Hepatocyte (in vitro differentiated cells): ENCODE data around the gene TMOD1. TPM values are rescaled to one million over a fixed set of nuclear protein-coding genes. Genes with fewer than 3 reads are reported as not detected.
"Not testable (repeated sequence)": the region's sequence is repeated elsewhere in the genome, so short reads cannot be mapped to it uniquely, and the experiment has no call there.

Experiments
- DNase-seq: peaks from one replicate; pipeline ENCODE4 v3.0.0-alpha.2; 2016; ENCODE audit warnings: low spot score
- H2AFZ ChIP-seq: fragments of 200-600 bp; sonication (generic); 2 replicates; pipeline ENCODE4 v1.6.0; 2016; ENCODE audit warnings: antibody characterized with exemption, mild to moderate bottlenecking
- H3K27ac ChIP-seq: fragments of 200-600 bp; sonication (generic); 2 replicates; pipeline ENCODE4 v1.5.1; 2016; ENCODE audit warnings: mild to moderate bottlenecking
- H3K27me3 ChIP-seq: fragments of 200-600 bp; sonication (generic); 2 replicates; pipeline ENCODE4 v1.6.1; 2016
- H3K36me3 ChIP-seq: fragments of 200-600 bp; sonication (generic); replicated peaks from 2 replicates; pipeline ENCODE4 v1.5.1; 2016; ENCODE audit warnings: low read depth; ENCODE audit not compliant: insufficient read depth
- H3K4me1 ChIP-seq: fragments of 200-600 bp; sonication (generic); 2 replicates; pipeline ENCODE4 v1.5.1; 2016; ENCODE audit warnings: mild to moderate bottlenecking, moderate library complexity; ENCODE audit not compliant: insufficient read depth
- H3K4me2 ChIP-seq: fragments of 200-600 bp; sonication (generic); 2 replicates; pipeline ENCODE4 v1.6.0; 2016
- H3K4me3 ChIP-seq: fragments of 200-600 bp; sonication (generic); 2 replicates; pipeline ENCODE4 v1.5.1; 2016; ENCODE audit warnings: mild to moderate bottlenecking
- H3K79me2 ChIP-seq: fragments of 200-600 bp; sonication (generic); 2 replicates; pipeline ENCODE4 v1.6.0; 2017; ENCODE audit warnings: mild to moderate bottlenecking
- H3K9me2 ChIP-seq: fragments of 200-600 bp; sonication (generic); replicated peaks from 2 replicates; pipeline ENCODE4 v1.6.0; 2017; ENCODE audit warnings: mild to moderate bottlenecking; ENCODE audit not compliant: insufficient read depth
- H3K9me3 ChIP-seq: fragments of 200-600 bp; sonication (generic); 2 replicates; pipeline ENCODE4 v1.5.1; 2016; ENCODE audit warnings: low read depth, mild to moderate bottlenecking
- H4K20me1 ChIP-seq: fragments of 200-600 bp; sonication (generic); 2 replicates; pipeline ENCODE4 v1.6.0; 2016; ENCODE audit warnings: mild to moderate bottlenecking; ENCODE audit not compliant: insufficient read depth, poor library complexity, severe bottlenecking
- EZH2 ChIP-seq: fragments of 200-600 bp; sonication (generic); IDR thresholded peaks from 2 replicates; pipeline ENCODE4 v1.6.1; 2016; ENCODE audit warnings: antibody characterized with exemption, mild to moderate bottlenecking, borderline replicate concordance
- EZH2phosphoT487 ChIP-seq: fragments of 200-600 bp; sonication (generic); IDR thresholded peaks from one replicate; pipeline ENCODE4 v1.6.1; 2018; ENCODE audit warnings: antibody characterized with exemption, mild to moderate bottlenecking, low read depth, moderate library complexity; ENCODE audit not compliant: unreplicated experiment, severe bottlenecking
- WGBS: methylation state at CpG from one replicate; pipeline ENCODE4 v1.1.6; 2016; ENCODE audit warnings: low lambda C conversion rate; ENCODE audit errors: missing lambda C conversion rate; 5-methylcytosine and 5-hydroxymethylcytosine counted together
- polyA plus RNA-seq: library from polyadenylated mRNA; unstranded; fragments of >200 nt; fragmentation: Nextera tagmentation; extraction: Ambion mirVana; gene quantifications from 2 replicates; pipeline ENCODE4 v1.2.1, GENCODE V29; 2016
- total RNA-seq: library from RNA; depleted of rRNA; stranded (reverse); fragments of >200 nt; gene quantifications from 2 replicates; pipeline ENCODE4 v1.2.3, GENCODE V29; 2014
- TF ChIP-seq, protein P1 (sequence below): fragments of 200-600 bp; sonication (generic); IDR thresholded peaks from 2 replicates; pipeline ENCODE4 v1.5.1; 2016; ENCODE audit warnings: antibody characterized with exemption, mild to moderate bottlenecking; ENCODE audit not compliant: poor library complexity

TMOD1 gene
- total and polyA plus RNA-seq, 2 experiments from 2014 or later, result 0.47 to 3.5 TPM

DNA sequence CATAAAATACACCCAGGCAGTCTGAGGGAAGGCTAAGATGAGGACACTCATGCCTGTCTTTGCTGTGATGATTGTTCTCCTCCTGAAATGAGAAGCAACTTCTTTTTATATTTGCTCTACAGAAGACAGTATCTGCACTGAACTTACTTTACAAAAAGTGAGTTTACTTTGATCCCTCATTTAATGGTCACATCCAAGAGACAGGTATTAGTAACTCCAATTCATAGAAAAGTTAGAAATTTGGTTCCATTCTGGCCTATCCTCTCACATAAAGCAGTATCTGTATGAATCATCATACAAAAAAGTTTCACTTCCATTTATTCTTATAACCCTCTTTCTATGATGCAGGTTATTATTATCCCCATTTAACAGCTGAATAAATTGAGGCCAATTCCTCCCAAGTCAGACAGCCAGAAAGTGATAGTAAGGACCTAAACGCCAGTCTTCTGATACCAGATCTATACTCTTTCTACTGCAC, 116.5 kb downstream of the TMOD1 start:
- no peak for DNase-seq
- WGBS, result 97% methylated on average over 1 of the region's 1 CpG
- H3K79me2 ChIP-seq, result no peaks in the 10 kb centered on the region
- no peaks in the 10 kb centered on the region for H3K9me3 ChIP-seq
- H2AFZ ChIP-seq, result no peak overlapping the region
- H3K4me3 ChIP-seq, result no peak overlapping the region
- no peaks in the 10 kb centered on the region for H3K36me3 ChIP-seq
- no peaks in the 10 kb centered on the region for H4K20me1 ChIP-seq
- no peak overlapping the region for H3K27ac ChIP-seq
- H3K4me1 ChIP-seq, result no peaks in the 10 kb centered on the region
- no peaks in the 10 kb centered on the region for H3K9me2 ChIP-seq
- H3K27me3 ChIP-seq, result no peaks in the 10 kb centered on the region
- TF ChIP-seq, protein P1, sequence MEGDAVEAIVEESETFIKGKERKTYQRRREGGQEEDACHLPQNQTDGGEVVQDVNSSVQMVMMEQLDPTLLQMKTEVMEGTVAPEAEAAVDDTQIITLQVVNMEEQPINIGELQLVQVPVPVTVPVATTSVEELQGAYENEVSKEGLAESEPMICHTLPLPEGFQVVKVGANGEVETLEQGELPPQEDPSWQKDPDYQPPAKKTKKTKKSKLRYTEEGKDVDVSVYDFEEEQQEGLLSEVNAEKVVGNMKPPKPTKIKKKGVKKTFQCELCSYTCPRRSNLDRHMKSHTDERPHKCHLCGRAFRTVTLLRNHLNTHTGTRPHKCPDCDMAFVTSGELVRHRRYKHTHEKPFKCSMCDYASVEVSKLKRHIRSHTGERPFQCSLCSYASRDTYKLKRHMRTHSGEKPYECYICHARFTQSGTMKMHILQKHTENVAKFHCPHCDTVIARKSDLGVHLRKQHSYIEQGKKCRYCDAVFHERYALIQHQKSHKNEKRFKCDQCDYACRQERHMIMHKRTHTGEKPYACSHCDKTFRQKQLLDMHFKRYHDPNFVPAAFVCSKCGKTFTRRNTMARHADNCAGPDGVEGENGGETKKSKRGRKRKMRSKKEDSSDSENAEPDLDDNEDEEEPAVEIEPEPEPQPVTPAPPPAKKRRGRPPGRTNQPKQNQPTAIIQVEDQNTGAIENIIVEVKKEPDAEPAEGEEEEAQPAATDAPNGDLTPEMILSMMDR, result no peak
- TF ChIP-seq EZH2phosphoT487 (no peak), EZH2 (no peak)
- H3K4me2 ChIP-seq, result no peak overlapping the region

DNA sequence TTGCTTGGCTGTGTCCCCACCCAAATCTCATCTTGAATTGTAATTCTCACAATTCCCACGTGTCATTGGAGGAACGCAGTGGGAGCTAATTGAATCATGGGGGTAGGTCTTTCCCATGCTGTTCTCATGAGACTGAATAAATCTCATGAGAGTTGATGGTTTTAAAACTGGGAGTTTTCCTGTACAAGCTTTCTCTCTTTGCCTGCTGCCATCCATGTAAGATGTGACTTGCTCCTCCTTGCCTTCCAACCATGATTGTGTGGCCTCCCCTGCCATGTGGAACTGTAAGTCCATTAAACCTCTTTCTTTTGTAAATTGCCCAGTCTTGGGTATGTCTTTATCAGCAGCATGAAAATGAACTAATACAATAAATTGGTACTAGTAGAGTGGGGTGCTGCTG, 118.6 kb downstream of the TMOD1 start:
- H3K27me3 ChIP-seq, H3K79me2 ChIP-seq, DNase-seq, H3K36me3 ChIP-seq, H3K4me3 ChIP-seq, H3K4me1 ChIP-seq, H3K4me2 ChIP-seq, H3K9me3 ChIP-seq, H3K27ac ChIP-seq, H2AFZ ChIP-seq, H3K9me2 ChIP-seq, H4K20me1 ChIP-seq: not testable (repeated sequence)
- WGBS, result 97% methylated on average over 2 of the region's 2 CpGs

DNA sequence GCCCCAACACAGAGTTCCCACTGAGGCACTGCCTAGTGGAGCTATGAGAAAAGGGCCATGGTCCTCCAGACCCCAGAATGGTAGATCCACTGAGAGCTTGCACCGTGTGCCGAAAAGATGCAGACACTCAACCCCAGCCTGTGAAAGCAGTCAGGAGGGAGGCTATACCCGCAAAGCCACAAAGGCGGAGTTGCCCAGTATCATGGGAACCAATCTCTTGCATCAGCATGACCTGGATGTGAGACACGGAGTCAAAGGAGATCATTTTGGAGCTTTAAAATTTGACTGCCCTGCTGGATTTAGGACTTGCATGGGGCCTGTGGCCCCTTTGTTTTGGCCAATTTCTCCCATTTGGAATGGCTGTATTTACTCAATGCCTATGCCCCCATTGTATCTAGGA, 121.0 kb downstream of the TMOD1 start:
- not testable (repeated sequence) for H3K27me3 ChIP-seq, H3K9me3 ChIP-seq, DNase-seq, H2AFZ ChIP-seq, H3K4me3 ChIP-seq, H3K9me2 ChIP-seq, H3K4me2 ChIP-seq, H4K20me1 ChIP-seq, H3K36me3 ChIP-seq, H3K4me1 ChIP-seq, H3K27ac ChIP-seq
- H3K79me2 ChIP-seq, result peaks cover 15% of the 10 kb centered on the region
- 99% methylated on average over 5 of the region's 5 CpGs for WGBS

DNA sequence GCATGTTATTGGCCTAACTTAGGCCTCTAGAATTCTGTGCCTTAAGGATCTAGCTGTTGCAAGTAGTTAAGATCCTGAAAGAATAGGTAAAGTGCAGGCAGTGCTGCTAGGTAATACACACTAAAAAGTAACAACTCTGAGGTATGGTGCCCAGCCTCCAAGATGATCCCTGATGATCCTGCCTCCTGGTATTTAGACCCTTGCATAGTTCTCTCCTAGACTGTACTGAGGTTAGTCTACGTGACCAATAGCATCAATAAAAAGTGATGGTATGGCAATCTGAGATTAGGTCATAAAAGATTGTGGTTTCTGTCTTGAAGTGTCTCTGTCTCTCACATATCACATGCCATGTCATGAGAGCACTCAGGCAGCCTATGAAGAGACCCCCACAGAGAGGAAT, 122.5 kb downstream of the TMOD1 start:
- H3K27ac ChIP-seq, result no peak overlapping the region
- H3K4me3 ChIP-seq, result no peak overlapping the region
- no peaks in the 10 kb centered on the region for H3K9me3 ChIP-seq
- peaks cover 30% of the 10 kb centered on the region for H3K79me2 ChIP-seq
- WGBS, result 92% methylated on average over 1 of the region's 1 CpG
- H4K20me1 ChIP-seq, result no peaks in the 10 kb centered on the region
- H3K4me2 ChIP-seq, result no peak overlapping the region
- TF ChIP-seq EZH2phosphoT487, result no peak
- H3K9me2 ChIP-seq, result no peaks in the 10 kb centered on the region
- H2AFZ ChIP-seq, result no peak overlapping the region
- DNase-seq, result no peak
- no peaks in the 10 kb centered on the region for H3K4me1 ChIP-seq
- no peaks in the 10 kb centered on the region for H3K36me3 ChIP-seq
- H3K27me3 ChIP-seq, result no peaks in the 10 kb centered on the region

DNA sequence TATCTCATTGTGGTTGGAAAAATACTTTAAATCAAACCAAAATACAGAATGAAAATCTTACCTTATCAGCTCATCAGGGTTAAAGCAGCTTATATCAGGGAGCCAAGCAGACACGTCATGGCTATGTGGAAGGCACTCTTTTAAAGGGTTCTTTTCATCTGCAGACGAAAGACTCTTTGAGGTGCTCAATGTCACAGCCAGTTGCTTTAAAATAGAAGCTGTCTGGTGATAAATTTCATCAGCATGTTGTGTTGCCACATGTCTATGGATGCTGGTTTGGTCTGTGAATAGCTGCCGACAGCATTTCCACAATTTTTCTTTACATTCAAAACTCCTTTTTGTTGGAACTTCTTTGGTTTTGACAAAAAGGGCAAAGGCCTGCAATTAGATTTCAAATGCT, 124.2 kb downstream of the TMOD1 start:
- Histone ChIP-seq H3K4me3 (no peak overlapping the region), H3K36me3 (no peaks in the 10 kb centered on the region), H3K9me2 (no peaks in the 10 kb centered on the region), H3K9me3 (no peaks in the 10 kb centered on the region), H2AFZ (no peak overlapping the region), H3K79me2 (peaks cover 46% of the 10 kb centered on the region), H3K4me2 (no peak overlapping the region), H3K27me3 (no peaks in the 10 kb centered on the region), H4K20me1 (no peaks in the 10 kb centered on the region), H3K27ac (no peak overlapping the region), H3K4me1 (no peaks in the 10 kb centered on the region)
- DNase-seq, result no peak
- 81% methylated on average over 3 of the region's 3 CpGs for whole genome bisulfite sequencing
- TF ChIP-seq, protein P1, result no peak
- no peak for TF ChIP-seq EZH2
- TF ChIP-seq EZH2phosphoT487, result no peak
